Thoracic aorta (tissue), 2 donors: ENCODE results near the gene FYCO1. TPM values are rescaled to one million over a fixed set of nuclear protein-coding genes. Genes with fewer than 3 reads are reported as not detected.

ENCODE experiments used
- ATAC-seq: fragments of 150-250 bp; one replicate; pipeline ENCODE4 v1.8.0; 2017; ENCODE audit warnings: low read depth; ENCODE audit not compliant: insufficient number of reproducible peaks, low FRiP score
- DNase-seq: peaks from one replicate; pipeline ENCODE4 v3.0.0-alpha.2; 2020; ENCODE audit warnings: low spot score
- H3K27ac ChIP-seq, 2 donors: fragments of 200-600 bp; sonication (generic); 1 replicate in 1 of 2; 2 replicates in 1 of 2; pipeline ENCODE4 v1.5.1; 2016; ENCODE audit warnings: mild to moderate bottlenecking in 2 of 2, moderate library complexity in 2 of 2
- H3K27me3 ChIP-seq: fragments of 200-600 bp; sonication (generic); replicated peaks from 2 replicates; pipeline ENCODE4 v1.6.0; 2016; ENCODE audit warnings: mild to moderate bottlenecking; ENCODE audit not compliant: insufficient read depth
- H3K36me3 ChIP-seq: fragments of 200-600 bp; sonication (generic); one replicate; pipeline ENCODE4 v1.5.1; 2016
- H3K4me1 ChIP-seq, 2 donors: fragments of 200-600 bp; sonication (generic); 1 replicate in 1 of 2; 2 replicates in 1 of 2; pipeline versions ENCODE4 v1.5.1 to v1.6.0; 2016; ENCODE audit warnings: low read depth in 2 of 2, mild to moderate bottlenecking in 1 of 2; ENCODE audit not compliant: control insufficient read depth in 1 of 2
- H3K4me3 ChIP-seq: fragments of 200-600 bp; sonication (generic); 2 replicates; pipeline ENCODE4 v1.5.1; 2016; ENCODE audit warnings: mild to moderate bottlenecking
- H3K9me3 ChIP-seq: fragments of 200-600 bp; sonication (generic); 2 replicates; pipeline ENCODE4 v1.5.1; 2016
- total RNA-seq, 2 donors: library from RNA; depleted of rRNA; stranded (reverse); fragments of >200 nt; gene quantifications; one replicate each; pipeline versions ENCODE4 v1.1.0 to v1.2.3, GENCODE V29; 2016
- TF ChIP-seq, protein P1 (sequence below): fragments of 200-600 bp; sonication (generic); IDR thresholded peaks from one replicate; pipeline ENCODE4 v1.5.1; 2019; ENCODE audit warnings: antibody characterized with exemption

The FYCO1 gene
- total RNA-seq, 2 donors from 2014 or later: 70.4 to 86.1 TPM

DNA sequence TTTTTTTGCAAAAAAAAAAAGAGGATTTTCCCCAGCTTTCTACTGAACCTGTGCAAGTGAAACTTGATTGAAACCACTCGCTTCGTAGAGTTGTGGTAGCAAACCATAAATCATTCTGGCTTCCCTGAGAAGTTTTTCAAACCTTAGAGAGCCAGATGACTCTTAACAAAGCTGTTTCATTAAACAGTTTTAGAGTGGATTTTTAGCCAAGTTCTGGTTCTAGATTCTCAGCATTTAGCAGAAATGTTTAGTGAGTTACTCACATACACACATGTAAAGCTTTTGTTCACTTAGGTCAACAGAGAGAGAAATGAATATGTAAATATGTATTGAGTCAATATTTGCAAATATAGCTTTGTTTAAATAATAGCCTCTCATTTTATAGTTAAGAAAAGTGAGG, 127.4 kb downstream of the FYCO1 start:
- Histone ChIP-seq H3K4me3 (no peak overlapping the region), H3K4me1 (no peaks in the 10 kb centered on the region), H3K36me3 (no peaks in the 10 kb centered on the region), H3K27ac (no peak overlapping the region), H3K27me3 (no peaks in the 10 kb centered on the region), H3K9me3 (peaks cover 3% of the 10 kb centered on the region)
- TF ChIP-seq, protein P1, sequence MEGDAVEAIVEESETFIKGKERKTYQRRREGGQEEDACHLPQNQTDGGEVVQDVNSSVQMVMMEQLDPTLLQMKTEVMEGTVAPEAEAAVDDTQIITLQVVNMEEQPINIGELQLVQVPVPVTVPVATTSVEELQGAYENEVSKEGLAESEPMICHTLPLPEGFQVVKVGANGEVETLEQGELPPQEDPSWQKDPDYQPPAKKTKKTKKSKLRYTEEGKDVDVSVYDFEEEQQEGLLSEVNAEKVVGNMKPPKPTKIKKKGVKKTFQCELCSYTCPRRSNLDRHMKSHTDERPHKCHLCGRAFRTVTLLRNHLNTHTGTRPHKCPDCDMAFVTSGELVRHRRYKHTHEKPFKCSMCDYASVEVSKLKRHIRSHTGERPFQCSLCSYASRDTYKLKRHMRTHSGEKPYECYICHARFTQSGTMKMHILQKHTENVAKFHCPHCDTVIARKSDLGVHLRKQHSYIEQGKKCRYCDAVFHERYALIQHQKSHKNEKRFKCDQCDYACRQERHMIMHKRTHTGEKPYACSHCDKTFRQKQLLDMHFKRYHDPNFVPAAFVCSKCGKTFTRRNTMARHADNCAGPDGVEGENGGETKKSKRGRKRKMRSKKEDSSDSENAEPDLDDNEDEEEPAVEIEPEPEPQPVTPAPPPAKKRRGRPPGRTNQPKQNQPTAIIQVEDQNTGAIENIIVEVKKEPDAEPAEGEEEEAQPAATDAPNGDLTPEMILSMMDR: no peak
- DNase-seq (no peak), ATAC-seq (no peak)

Other genes starting within 250 kb of the FYCO1 start
- gene SLC6A20, start 199.3 kb downstream of the FYCO1 start, total RNA-seq: under 1 TPM in 1 of 2 donors, not detected in 1; 0.28 TPM
- 10 to 100 TPM; 22.7 to 30.9 TPM for gene LZTFL1, start 153.7 kb downstream of the FYCO1 start, total RNA-seq
- gene CCR9, start 109.3 kb downstream of the FYCO1 start, total RNA-seq: not detected
- gene CXCR6, start 52.4 kb downstream of the FYCO1 start, total RNA-seq: 1 to 10 TPM; 2.2 to 4.9 TPM
- gene XCR1, start 31.7 kb upstream of the FYCO1 start, total RNA-seq: not detected
- gene CCR1, start 212.5 kb upstream of the FYCO1 start, total RNA-seq: 10 to 100 TPM; 10.0 to 27.7 TPM
- gene CCR3, start 246.6 kb upstream of the FYCO1 start, total RNA-seq: not detected